ENCODE results near the gene TWNK.

Gene TWNK

GRCh38 chr10:100999742-101000126 is 12.4 kb downstream of the TWNK start, which contains the start of gene LZTS2:
LZTS2 (plus strand) TSS chr10:100999808; CDS start chr10:101002539, 2,731 bp downstream.
- FAIRE-seq = no peak
- no peak for DNase-seq (ENCODE audit: insufficient read length)
- TF ChIP-seq POLR2A (IDR thresholded peaks at IDR 0.05; ENCODE audit: low read depth, low read length) (no peak), POLR2AphosphoS5 (IDR thresholded peaks at IDR 0.05; ENCODE audit: low read depth, low read length) (no peak), TAF1 (IDR thresholded peaks at IDR 0.05; ENCODE audit: borderline replicate concordance, low read depth, low read length) (no peak)

GRCh38 chr10:101000127-101000914 is 13.0 kb downstream of the TWNK start:
- no peak for DNase-seq (ENCODE audit: insufficient read length)
- no peak for TF ChIP-seq POLR2AphosphoS5 (IDR thresholded peaks at IDR 0.05; ENCODE audit: low read depth, low read length)
- TF ChIP-seq TAF1 (IDR thresholded peaks at IDR 0.05; ENCODE audit: borderline replicate concordance, low read depth, low read length) = no peak
- TF ChIP-seq POLR2A (IDR thresholded peaks at IDR 0.05; ENCODE audit: low read depth, low read length) = no peak
- FAIRE-seq = no peak

GRCh38 chr10:101000915-101001658 is 13.7 kb downstream of the TWNK start:
- DNase-seq (ENCODE audit: insufficient read length) (no peak), FAIRE-seq (no peak)
- no peak for TF ChIP-seq POLR2A (IDR thresholded peaks at IDR 0.05; ENCODE audit: low read depth, low read length)

GRCh38 chr10:101001659-101002035 is 14.3 kb downstream of the TWNK start:
- no peak for DNase-seq (ENCODE audit: insufficient read length)
- FAIRE-seq = no peak
- TF ChIP-seq POLR2AphosphoS5 (IDR thresholded peaks at IDR 0.05; ENCODE audit: low read depth, low read length) = no peak
- TF ChIP-seq TAF1 (IDR thresholded peaks at IDR 0.05; ENCODE audit: borderline replicate concordance, low read depth, low read length) = no peak
- TF ChIP-seq POLR2A (IDR thresholded peaks at IDR 0.05; ENCODE audit: low read depth, low read length) = no peak

GRCh38 chr10:101002456-101002855 is 15.1 kb downstream of the TWNK start:
- no peak for DNase-seq (ENCODE audit: insufficient read length)
- TF ChIP-seq TAF1 (IDR thresholded peaks at IDR 0.05; ENCODE audit: borderline replicate concordance, low read depth, low read length) = no peak
- TF ChIP-seq POLR2AphosphoS5 (IDR thresholded peaks at IDR 0.05; ENCODE audit: low read depth, low read length) = no peak
- no peak for TF ChIP-seq POLR2A (IDR thresholded peaks at IDR 0.05; ENCODE audit: low read depth, low read length)
- no peak for FAIRE-seq

- no peak for TF ChIP-seq POLR2AphosphoS5 (IDR thresholded peaks at IDR 0.05; ENCODE audit: low read depth, low read length)
- no peak for DNase-seq (ENCODE audit: insufficient read length)
- no peak for FAIRE-seq
Measured at GRCh38 chr10:101003639-101004206, 16.4 kb downstream of the TWNK start.

- no peak for FAIRE-seq
- no peak for TF ChIP-seq POLR2A (IDR thresholded peaks at IDR 0.05; ENCODE audit: low read depth, low read length)
- TF ChIP-seq TAF1 (IDR thresholded peaks at IDR 0.05; ENCODE audit: borderline replicate concordance, low read depth, low read length) = no peak
- TF ChIP-seq POLR2AphosphoS5 (IDR thresholded peaks at IDR 0.05; ENCODE audit: low read depth, low read length) = no peak
- DNase-seq (ENCODE audit: insufficient read length) = no peak
Measured at GRCh38 chr10:101005361-101005760, 18.0 kb downstream of the TWNK start.

GRCh38 chr10:101005869-101006567 is 18.7 kb downstream of the TWNK start:
- no peak for TF ChIP-seq POLR2AphosphoS5 (IDR thresholded peaks at IDR 0.05; ENCODE audit: low read depth, low read length)
- TF ChIP-seq POLR2A (IDR thresholded peaks at IDR 0.05; ENCODE audit: low read depth, low read length) = no peak
- no peak for TF ChIP-seq TAF1 (IDR thresholded peaks at IDR 0.05; ENCODE audit: borderline replicate concordance, low read depth, low read length)
- DNase-seq (ENCODE audit: insufficient read length) (no peak), FAIRE-seq (no peak)

- TF ChIP-seq POLR2AphosphoS5 (IDR thresholded peaks at IDR 0.05; ENCODE audit: low read depth, low read length) (no peak), TAF1 (IDR thresholded peaks at IDR 0.05; ENCODE audit: borderline replicate concordance, low read depth, low read length) (no peak), POLR2A (IDR thresholded peaks at IDR 0.05; ENCODE audit: low read depth, low read length) (no peak)
- FAIRE-seq (no peak), DNase-seq (ENCODE audit: insufficient read length) (no peak)
Measured at GRCh38 chr10:101006593-101007098, 19.3 kb downstream of the TWNK start.

- FAIRE-seq (no peak), DNase-seq (ENCODE audit: insufficient read length) (no peak)
- TF ChIP-seq POLR2A (IDR thresholded peaks at IDR 0.05; ENCODE audit: low read depth, low read length) (no peak), TAF1 (IDR thresholded peaks at IDR 0.05; ENCODE audit: borderline replicate concordance, low read depth, low read length) (no peak), POLR2AphosphoS5 (IDR thresholded peaks at IDR 0.05; ENCODE audit: low read depth, low read length) (no peak)
Measured at GRCh38 chr10:101007099-101007711, 19.9 kb downstream of the TWNK start.

Measured in GM12892 (cell line).